ENCODE measurements around the gene AHI1. TPM values are rescaled to one million over a fixed set of nuclear protein-coding genes. Genes with fewer than 3 reads are reported as not detected.

Gene AHI1
- 12.4 and 15.2 TPM in 2 replicates for total RNA-seq (2014; rRNA removed; shearing (Covaris generic))

GRCh38 chr6:135497412-135498184 lies at the start of gene AHI1:
Gene AHI1 (minus strand): TSS chr6:135497740. CDS start chr6:135492237, 5,503 bp downstream.
- H3K27ac ChIP-seq, result peak within 1 kb of the TSS; percentile 97
- DNase-seq (ENCODE audit: low read depth in 1 of 2, low spot score in 2 of 2), result peak; percentile 93 to 97
- peaks cover 8% of the 10 kb centered on the region for H3K4me1 ChIP-seq (replicated peaks)
- peak within 1 kb of the TSS; percentile 74 for H3K4me3 ChIP-seq
- no peaks in the 10 kb centered on the region for H3K9me3 ChIP-seq (replicated peaks)
- no peaks in the 10 kb centered on the region for H3K27me3 ChIP-seq (replicated peaks)
- peaks cover 13% of the 10 kb centered on the region; the same call in 1 of the 2 replicates for H3K36me3 ChIP-seq

- H3K9me3 ChIP-seq (replicated peaks), result no peaks in the 10 kb centered on the region
- no peak overlapping the region for H3K27ac ChIP-seq
- H3K4me3 ChIP-seq, result no peak overlapping the region
- no peaks in the 10 kb centered on the region for H3K4me1 ChIP-seq (replicated peaks)
- DNase-seq (ENCODE audit: low read depth in 1 of 2, low spot score in 2 of 2), result no peak
- no peaks in the 10 kb centered on the region for H3K36me3 ChIP-seq
- H3K27me3 ChIP-seq (replicated peaks), result no peaks in the 10 kb centered on the region
Measured at GRCh38 chr6:135546680-135547418, 49.3 kb upstream of the AHI1 start.

GRCh38 chr6:135546206-135546605 lies 48.7 kb upstream of the AHI1 start:
- no peaks in the 10 kb centered on the region for H3K27me3 ChIP-seq (replicated peaks)
- DNase-seq (ENCODE audit: low read depth in 1 of 2, low spot score in 2 of 2), result no peak
- H3K36me3 ChIP-seq, result no peaks in the 10 kb centered on the region
- H3K27ac ChIP-seq, result no peak overlapping the region
- no peaks in the 10 kb centered on the region for H3K9me3 ChIP-seq (replicated peaks)
- no peak overlapping the region for H3K4me3 ChIP-seq
- H3K4me1 ChIP-seq (replicated peaks), result no peaks in the 10 kb centered on the region

- DNase-seq (ENCODE audit: low read depth in 1 of 2, low spot score in 2 of 2), result no peak
- no peaks in the 10 kb centered on the region for H3K27me3 ChIP-seq (replicated peaks)
Measured at GRCh38 chr6:135540207-135540840, 42.8 kb upstream of the AHI1 start.

GRCh38 chr6:135537741-135538301 lies 40.3 kb upstream of the AHI1 start:
- no peak for DNase-seq (ENCODE audit: low read depth in 1 of 2, low spot score in 2 of 2)

More at GRCh38 chr6:135540207-135540840, 42.8 kb upstream of the AHI1 start:
- Histone ChIP-seq H3K36me3 (no peaks in the 10 kb centered on the region), H3K9me3 (replicated peaks) (no peaks in the 10 kb centered on the region), H3K4me1 (replicated peaks) (no peaks in the 10 kb centered on the region), H3K27ac (no peak overlapping the region), H3K4me3 (no peak overlapping the region)

GRCh38 chr6:135535989-135536414 lies 38.5 kb upstream of the AHI1 start:
- Histone ChIP-seq H3K4me1 (replicated peaks) (no peaks in the 10 kb centered on the region), H3K27ac (no peak overlapping the region), H3K9me3 (replicated peaks) (no peaks in the 10 kb centered on the region), H3K27me3 (replicated peaks) (no peaks in the 10 kb centered on the region), H3K4me3 (no peak overlapping the region), H3K36me3 (no peaks in the 10 kb centered on the region)
- DNase-seq (ENCODE audit: low read depth in 1 of 2, low spot score in 2 of 2), result peak in 1 of 2 experiments; percentile 36

More at GRCh38 chr6:135537741-135538301, 40.3 kb upstream of the AHI1 start:
- Histone ChIP-seq H3K27me3 (replicated peaks) (no peaks in the 10 kb centered on the region), H3K4me1 (replicated peaks) (no peaks in the 10 kb centered on the region), H3K4me3 (no peak overlapping the region), H3K9me3 (replicated peaks) (no peaks in the 10 kb centered on the region), H3K36me3 (no peaks in the 10 kb centered on the region), H3K27ac (no peak overlapping the region)

- no peaks in the 10 kb centered on the region for H3K27me3 ChIP-seq (replicated peaks)
- no peak overlapping the region for H3K27ac ChIP-seq
- H3K9me3 ChIP-seq (replicated peaks), result no peaks in the 10 kb centered on the region
- DNase-seq (ENCODE audit: low read depth in 1 of 2, low spot score in 2 of 2), result no peak
- H3K36me3 ChIP-seq, result no peaks in the 10 kb centered on the region
- no peaks in the 10 kb centered on the region for H3K4me1 ChIP-seq (replicated peaks)
- H3K4me3 ChIP-seq, result no peak overlapping the region
Measured at GRCh38 chr6:135534773-135535380, 37.3 kb upstream of the AHI1 start.

- H3K27ac ChIP-seq, result no peak overlapping the region
- H3K36me3 ChIP-seq, result no peaks in the 10 kb centered on the region
- DNase-seq (ENCODE audit: low read depth in 1 of 2, low spot score in 2 of 2), result no peak
- H3K4me1 ChIP-seq (replicated peaks), result no peaks in the 10 kb centered on the region
- no peaks in the 10 kb centered on the region for H3K9me3 ChIP-seq (replicated peaks)
- H3K27me3 ChIP-seq (replicated peaks), result no peaks in the 10 kb centered on the region
- no peak overlapping the region for H3K4me3 ChIP-seq
Measured at GRCh38 chr6:135532559-135532958, 35.0 kb upstream of the AHI1 start.

GRCh38 chr6:135531954-135532490 lies 34.5 kb upstream of the AHI1 start:
- H3K36me3 ChIP-seq, result no peaks in the 10 kb centered on the region
- no peaks in the 10 kb centered on the region for H3K4me1 ChIP-seq (replicated peaks)
- H3K9me3 ChIP-seq (replicated peaks), result no peaks in the 10 kb centered on the region
- H3K4me3 ChIP-seq, result no peak overlapping the region
- no peaks in the 10 kb centered on the region for H3K27me3 ChIP-seq (replicated peaks)
- no peak for DNase-seq (ENCODE audit: low read depth in 1 of 2, low spot score in 2 of 2)
- H3K27ac ChIP-seq, result no peak overlapping the region

- Histone ChIP-seq H3K4me1 (replicated peaks) (no peaks in the 10 kb centered on the region), H3K27me3 (replicated peaks) (no peaks in the 10 kb centered on the region), H3K36me3 (no peaks in the 10 kb centered on the region), H3K27ac (no peak overlapping the region), H3K4me3 (no peak overlapping the region), H3K9me3 (replicated peaks) (no peaks in the 10 kb centered on the region)
- no peak for DNase-seq (ENCODE audit: low read depth in 1 of 2, low spot score in 2 of 2)
Measured at GRCh38 chr6:135530113-135530512, 32.6 kb upstream of the AHI1 start.

- no peak for DNase-seq (ENCODE audit: low read depth in 1 of 2, low spot score in 2 of 2)
- Histone ChIP-seq H3K9me3 (replicated peaks) (no peaks in the 10 kb centered on the region), H3K4me1 (replicated peaks) (no peaks in the 10 kb centered on the region), H3K27ac (no peak overlapping the region), H3K4me3 (no peak overlapping the region), H3K36me3 (no peaks in the 10 kb centered on the region), H3K27me3 (replicated peaks) (no peaks in the 10 kb centered on the region)
Measured at GRCh38 chr6:135527960-135528249, 30.4 kb upstream of the AHI1 start.

GRCh38 chr6:135527116-135527959 lies 29.8 kb upstream of the AHI1 start:
- H3K9me3 ChIP-seq (replicated peaks), result no peaks in the 10 kb centered on the region
- H3K27ac ChIP-seq, result no peak overlapping the region
- H3K4me1 ChIP-seq (replicated peaks), result no peaks in the 10 kb centered on the region
- DNase-seq (ENCODE audit: low read depth in 1 of 2, low spot score in 2 of 2), result no peak
- no peaks in the 10 kb centered on the region for H3K27me3 ChIP-seq (replicated peaks)
- H3K36me3 ChIP-seq, result no peaks in the 10 kb centered on the region
- no peak overlapping the region for H3K4me3 ChIP-seq
